Measurements from ENCODE around the gene CIB2.

GRCh38 chr15:78063217-78063616 lies 68.0 kb downstream of the CIB2 start:
- TF ChIP-seq CTCF (IDR thresholded peaks at IDR 0.05) = no peak
- TF ChIP-seq POLR2A (IDR thresholded peaks at IDR 0.05) = no peak

Measured in Peyer's patch (tissue), 4 donors.